OCI-LY3 (cell line): ENCODE results near the gene TARBP1.

Source experiments
- H2AFZ ChIP-seq: fragments of 200-600, 300-600 bp; shearing (Covaris generic); 2 replicates; pipeline ENCODE4 v1.6.0; 2014; ENCODE audit warnings: antibody characterized with exemption, low read depth, low read length
- H3K27ac ChIP-seq: fragments of 200-600, 300-600 bp; sonication (generic); 2 replicates; pipeline ENCODE4 v1.5.1; 2014; ENCODE audit warnings: mild to moderate bottlenecking, low read length, moderate library complexity, mixed read lengths
- H3K27me3 ChIP-seq: fragments of 200-600, 300-600 bp; sonication (generic); 2 replicates; pipeline ENCODE4 v1.6.1; 2014; ENCODE audit warnings: low read depth, low read length, mixed read lengths
- H3K36me3 ChIP-seq: fragments of 200-600, 300-600 bp; sonication (generic); replicated peaks from 2 replicates; pipeline ENCODE3; 2014; ENCODE audit warnings: low read depth, low read length, mixed read lengths
- H3K4me1 ChIP-seq: fragments of 300-600, 200-600 bp; sonication (generic); 2 replicates; pipeline ENCODE4 v1.6.1; 2014; ENCODE audit warnings: low read length, mixed read lengths
- H3K4me2 ChIP-seq: fragments of 200-600, 300-600 bp; sonication (generic); 2 replicates; pipeline ENCODE4 v1.6.1; 2014; ENCODE audit warnings: low read length, mixed read lengths
- H3K4me3 ChIP-seq: fragments of 300-600, 200-600 bp; sonication (generic); 2 replicates; pipeline ENCODE4 v1.5.1; 2014; ENCODE audit warnings: antibody characterized with exemption, mild to moderate bottlenecking, low read length, moderate library complexity
- H3K79me2 ChIP-seq: fragments of 300-600, 200-600 bp; shearing (Covaris generic); 2 replicates; pipeline ENCODE4 v1.6.1; 2014; ENCODE audit warnings: mild to moderate bottlenecking, low read length, mixed read lengths
- H3K9ac ChIP-seq: fragments of 300-600, 200-600 bp; shearing (Covaris generic); 2 replicates; pipeline ENCODE4 v1.6.0; 2014; ENCODE audit warnings: mild to moderate bottlenecking, low read length, moderate library complexity
- H3K9me3 ChIP-seq: fragments of 200-600, 300-600 bp; shearing (Covaris generic); 2 replicates; pipeline ENCODE4 v1.6.1; 2014; ENCODE audit warnings: low read length, mixed read lengths; ENCODE audit not compliant: insufficient read depth
- H4K20me1 ChIP-seq: fragments of 200-600, 300-600 bp; sonication (generic); 2 replicates; pipeline ENCODE4 v1.6.1; 2016; ENCODE audit warnings: low read length, mixed read lengths; ENCODE audit not compliant: insufficient read depth
- CTCF ChIP-seq: fragments of 200-600, 300-600 bp; sonication (generic); IDR thresholded peaks from 2 replicates; pipeline ENCODE4 v1.5.1; 2014; ENCODE audit warnings: antibody characterized with exemption, low read length, low read depth
- EZH2phosphoT487 ChIP-seq: fragments of 200-600 bp; shearing (Covaris generic); IDR thresholded peaks from 2 replicates; pipeline ENCODE4 v1.6.1; 2018; ENCODE audit warnings: antibody characterized with exemption, mixed run types, low read depth

The TARBP1 gene

DNA sequence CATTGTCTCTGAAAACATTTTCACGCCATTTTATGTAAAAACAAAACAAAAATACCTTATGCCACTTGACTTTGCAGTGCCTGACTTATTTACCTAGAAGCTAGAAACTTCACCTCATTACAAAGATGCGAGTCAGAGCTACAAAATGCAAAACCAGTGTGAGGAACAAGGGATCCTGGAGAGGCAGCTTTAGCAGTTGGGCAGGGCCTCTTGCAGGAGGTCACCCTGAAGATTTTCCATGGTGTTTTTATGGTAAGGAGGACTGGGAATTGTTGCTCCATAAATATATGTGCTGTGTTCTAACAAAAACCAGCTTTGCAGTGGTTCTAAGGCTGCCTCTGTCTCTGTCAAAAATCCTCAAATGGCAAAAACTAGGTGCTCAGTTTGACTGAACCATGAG, 36.4 kb upstream of the TARBP1 start:
- Histone ChIP-seq H3K27ac (no peak overlapping the region), H3K9ac (no peak overlapping the region), H2AFZ (no peak overlapping the region), H3K9me3 (no peaks in the 10 kb centered on the region), H3K36me3 (no peaks in the 10 kb centered on the region), H3K79me2 (no peaks in the 10 kb centered on the region), H3K27me3 (peaks cover 3% of the 10 kb centered on the region; the same call in 1 of the 2 replicates), H3K4me1 (peaks cover 56% of the 10 kb centered on the region), H3K4me3 (no peak overlapping the region), H4K20me1 (no peaks in the 10 kb centered on the region), H3K4me2 (peak overlapping the region; percentile 5)
- TF ChIP-seq EZH2phosphoT487, result no peak
- TF ChIP-seq CTCF, result no peak

- Histone ChIP-seq H3K9ac (peak overlapping the region; percentile 14; the same call in 1 of the 2 replicates), H3K27me3 (peaks cover 3% of the 10 kb centered on the region; the same call in 1 of the 2 replicates), H4K20me1 (no peaks in the 10 kb centered on the region), H3K4me3 (peak overlapping the region; percentile 44), H3K27ac (no peak overlapping the region), H3K36me3 (no peaks in the 10 kb centered on the region), H3K79me2 (no peaks in the 10 kb centered on the region), H3K9me3 (no peaks in the 10 kb centered on the region), H3K4me1 (peaks cover 46% of the 10 kb centered on the region), H3K4me2 (peak overlapping the region; percentile 56), H2AFZ (peak overlapping the region; percentile 19; the same call in 1 of the 2 replicates)
- TF ChIP-seq CTCF, result no peak
- TF ChIP-seq EZH2phosphoT487, result no peak
Observed at GRCh38 chr1:234512451-234512861, 33.5 kb upstream of the TARBP1 start.

GRCh38 chr1:234509457-234510328, 30.7 kb upstream of the TARBP1 start:
- no peak overlapping the region for H3K9ac ChIP-seq

More at GRCh38 chr1:234509457-234510328, 30.7 kb upstream of the TARBP1 start:
- no peaks in the 10 kb centered on the region for H3K36me3 ChIP-seq
- no peak overlapping the region for H3K4me3 ChIP-seq
- H3K9me3 ChIP-seq, result no peaks in the 10 kb centered on the region
- peak overlapping the region; percentile 16 for H3K4me2 ChIP-seq
- TF ChIP-seq EZH2phosphoT487 (no peak), CTCF (no peak)
- H4K20me1 ChIP-seq, result no peaks in the 10 kb centered on the region
- peaks cover 3% of the 10 kb centered on the region; the same call in 1 of the 2 replicates for H3K27me3 ChIP-seq
- no peaks in the 10 kb centered on the region for H3K79me2 ChIP-seq
- peaks cover 39% of the 10 kb centered on the region for H3K4me1 ChIP-seq
- H2AFZ ChIP-seq, result no peak overlapping the region
- no peak overlapping the region for H3K27ac ChIP-seq
